NCI-H82 treated with DMSO at 0.1 percent for 48 hours (cell line): ENCODE measurements around the gene HES4.
"Not testable (repeated sequence)": the region's sequence is repeated elsewhere in the genome, so short reads cannot be mapped to it uniquely, and the experiment has no call there.

Experiments used
- DNase-seq: peaks from one replicate; lab custom pipeline; 2025; ENCODE audit not compliant: unreplicated experiment; lab: John Stamatoyannopoulos, UW

Gene HES4

GRCh38 chr1:1033731-1034438 is 34.0 kb upstream of the HES4 start:
- no peak for DNase-seq

- DNase-seq, result peak; percentile 75
These were observed 33.2 kb upstream of the HES4 start for GRCh38 chr1:1033009-1033587.

GRCh38 chr1:1032424-1032823 is 32.5 kb upstream of the HES4 start:
- peak; percentile 42 for DNase-seq

GRCh38 chr1:1031659-1032235 is 31.9 kb upstream of the HES4 start:
- no peak for DNase-seq

GRCh38 chr1:1030867-1031658 is 31.2 kb upstream of the HES4 start:
- not testable (repeated sequence) for DNase-seq

GRCh38 chr1:1027791-1028190 is 27.9 kb upstream of the HES4 start:
- no peak for DNase-seq

GRCh38 chr1:1026599-1027413 is 26.9 kb upstream of the HES4 start:
- no peak for DNase-seq

- no peak for DNase-seq
These were observed 25.8 kb upstream of the HES4 start for GRCh38 chr1:1025730-1026129.

- no peak for DNase-seq
These were observed 25.1 kb upstream of the HES4 start for GRCh38 chr1:1024771-1025699.

GRCh38 chr1:1024149-1024770 is 24.4 kb upstream of the HES4 start:
- DNase-seq, result no peak

- no peak for DNase-seq
These were observed 23.8 kb upstream of the HES4 start for GRCh38 chr1:1023700-1024099.

GRCh38 chr1:1022302-1023009 is 22.6 kb upstream of the HES4 start:
- DNase-seq, result no peak

- DNase-seq, result no peak
These were observed 22.0 kb upstream of the HES4 start for GRCh38 chr1:1021920-1022259.

GRCh38 chr1:1021010-1021919 is 21.4 kb upstream of the HES4 start:
- no peak for DNase-seq

GRCh38 chr1:1020415-1021009 is 20.6 kb upstream of the HES4 start:
- DNase-seq, result no peak

GRCh38 chr1:1020000-1020404 is 20.1 kb upstream of the HES4 start, which contains the start of gene AGRN:
Gene AGRN (plus strand): TSS chr1:1020120. CDS start chr1:1020173, 53 bp downstream.
- no peak for DNase-seq
